ENCODE results near the gene ERICH4. TPM values are rescaled to one million over a fixed set of nuclear protein-coding genes. Genes with fewer than 3 reads are reported as not detected.

ERICH4 gene
- total RNA-seq, 2 experiments from 2014 or later: not detected

GRCh38 chr19:41425174-41426115 is 17.5 kb upstream of the ERICH4 start:
- CTCF ChIA-PET: interaction anchor here (4.0 kb wide), 1 partner anchor 14 kb away, joined by 15 read pairs; the partner anchor contains the start of gene DMAC2
- Mint-ChIP-seq H3K36me3 (ENCODE audit: low read depth) (peaks cover 8% of the 10 kb centered on the region), H3K27ac (peak overlapping the region; percentile 26), H3K9me3 (no peaks in the 10 kb centered on the region), H3K4me1 (ENCODE audit: low read depth) (peaks cover 24% of the 10 kb centered on the region), H3K4me3 (no peak overlapping the region), H3K27me3 (no peaks in the 10 kb centered on the region)
- TF ChIP-seq, protein P1, sequence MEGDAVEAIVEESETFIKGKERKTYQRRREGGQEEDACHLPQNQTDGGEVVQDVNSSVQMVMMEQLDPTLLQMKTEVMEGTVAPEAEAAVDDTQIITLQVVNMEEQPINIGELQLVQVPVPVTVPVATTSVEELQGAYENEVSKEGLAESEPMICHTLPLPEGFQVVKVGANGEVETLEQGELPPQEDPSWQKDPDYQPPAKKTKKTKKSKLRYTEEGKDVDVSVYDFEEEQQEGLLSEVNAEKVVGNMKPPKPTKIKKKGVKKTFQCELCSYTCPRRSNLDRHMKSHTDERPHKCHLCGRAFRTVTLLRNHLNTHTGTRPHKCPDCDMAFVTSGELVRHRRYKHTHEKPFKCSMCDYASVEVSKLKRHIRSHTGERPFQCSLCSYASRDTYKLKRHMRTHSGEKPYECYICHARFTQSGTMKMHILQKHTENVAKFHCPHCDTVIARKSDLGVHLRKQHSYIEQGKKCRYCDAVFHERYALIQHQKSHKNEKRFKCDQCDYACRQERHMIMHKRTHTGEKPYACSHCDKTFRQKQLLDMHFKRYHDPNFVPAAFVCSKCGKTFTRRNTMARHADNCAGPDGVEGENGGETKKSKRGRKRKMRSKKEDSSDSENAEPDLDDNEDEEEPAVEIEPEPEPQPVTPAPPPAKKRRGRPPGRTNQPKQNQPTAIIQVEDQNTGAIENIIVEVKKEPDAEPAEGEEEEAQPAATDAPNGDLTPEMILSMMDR (IDR thresholded peaks at IDR 0.05): no peak
- intact Hi-C loops (cut with micrococcal nuclease): no loop called here
- ATAC-seq: no peak
- no peak for DNase-seq
- POLR2A ChIA-PET: interaction anchor here (1.0 to 1.5 kb wide), 3 partner anchors 17 to 60 kb away, joined by 3 read pairs; no protein-coding TSS in a partner anchor

DNA sequence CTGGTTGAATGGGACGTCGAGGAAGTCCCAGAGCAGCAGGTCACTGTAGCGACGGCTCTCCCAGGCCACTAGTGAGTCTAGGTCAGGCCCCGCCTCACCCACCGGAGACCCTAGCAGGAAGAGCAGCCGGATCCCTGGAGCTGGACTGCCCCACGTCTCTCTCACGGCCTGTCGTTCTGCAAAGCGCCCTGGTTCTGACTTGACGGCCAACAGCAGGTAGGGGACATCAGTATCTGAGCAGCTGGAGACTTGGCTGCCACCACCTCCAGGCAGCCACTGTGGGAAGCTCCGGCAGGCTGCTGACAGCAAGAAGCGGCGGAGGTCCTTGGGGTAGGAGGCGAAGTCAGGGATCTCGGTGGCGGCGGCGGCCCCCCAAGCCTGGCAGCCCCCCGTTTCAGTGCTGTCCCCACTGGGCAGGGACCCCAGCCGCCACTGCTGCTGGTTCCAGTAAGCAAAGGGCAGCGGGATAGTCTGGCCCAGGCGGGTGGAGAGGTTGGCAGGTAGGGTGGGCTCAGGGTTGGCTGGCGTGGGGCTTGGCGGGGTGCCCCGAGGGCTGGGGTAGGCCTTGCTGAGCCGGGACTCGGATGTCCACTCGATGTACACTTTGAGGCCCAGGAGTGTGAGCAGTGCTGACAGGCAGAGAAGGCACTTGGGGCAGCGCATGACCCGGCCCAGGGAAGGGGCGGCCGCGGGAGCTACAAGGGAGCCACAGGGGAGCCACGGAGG is 16.7 kb upstream of the ERICH4 start:
- Mint-ChIP-seq H3K27me3 (no peaks in the 10 kb centered on the region), H3K27ac (no peak overlapping the region), H3K36me3 (ENCODE audit: low read depth) (peaks cover 4% of the 10 kb centered on the region), H3K4me1 (ENCODE audit: low read depth) (peaks cover 24% of the 10 kb centered on the region), H3K9me3 (no peaks in the 10 kb centered on the region), H3K4me3 (no peak overlapping the region)
- intact Hi-C loops (cut with micrococcal nuclease): no loop called here
- CTCF ChIA-PET: interaction anchor here (3.4 to 4.0 kb wide), 2 partner anchors 14 to 23 kb away, joined by 15 to 17 read pairs; partner anchors contain the start of gene DMAC2
- no peak for DNase-seq
- POLR2A ChIA-PET: interaction anchor here (1.1 to 1.5 kb wide), 2 partner anchors 13 to 61 kb away, joined by 3 to 5 read pairs; no protein-coding TSS in a partner anchor
- TF ChIP-seq, protein P1 (IDR thresholded peaks at IDR 0.05): no peak
- ATAC-seq: no peak

GRCh38 chr19:41426952-41427646 is 15.9 kb upstream of the ERICH4 start, which contains the start of gene B3GNT8:
B3GNT8 (minus strand) TSS chr19:41427374; CDS start chr19:41426778, 596 bp downstream.
- Mint-ChIP-seq H3K36me3 (ENCODE audit: low read depth) (peaks cover under 1% of the 10 kb centered on the region), H3K27ac (peak within 1 kb of the TSS; percentile 86), H3K27me3 (no peaks in the 10 kb centered on the region), H3K9me3 (no peaks in the 10 kb centered on the region), H3K4me1 (ENCODE audit: low read depth) (peaks cover 24% of the 10 kb centered on the region), H3K4me3 (peak within 1 kb of the TSS; percentile 71)
- CTCF ChIA-PET: interaction anchor here (1.7 to 4.0 kb wide), 3 partner anchors 13 to 143 kb away, joined by 4 to 17 read pairs (median 15); partner anchors contain the start of gene DMAC2
- POLR2A ChIA-PET: interaction anchor here (1.0 to 1.5 kb wide), 3 partner anchors 8 to 12 kb away, joined by 3 to 13 read pairs (median 5); no protein-coding TSS in a partner anchor
- intact Hi-C loops (cut with micrococcal nuclease): no loop called here
- DNase-seq (peak; percentile 73), ATAC-seq (peak; percentile 83)
- TF ChIP-seq, protein P1 (IDR thresholded peaks at IDR 0.05): no peak

DNA sequence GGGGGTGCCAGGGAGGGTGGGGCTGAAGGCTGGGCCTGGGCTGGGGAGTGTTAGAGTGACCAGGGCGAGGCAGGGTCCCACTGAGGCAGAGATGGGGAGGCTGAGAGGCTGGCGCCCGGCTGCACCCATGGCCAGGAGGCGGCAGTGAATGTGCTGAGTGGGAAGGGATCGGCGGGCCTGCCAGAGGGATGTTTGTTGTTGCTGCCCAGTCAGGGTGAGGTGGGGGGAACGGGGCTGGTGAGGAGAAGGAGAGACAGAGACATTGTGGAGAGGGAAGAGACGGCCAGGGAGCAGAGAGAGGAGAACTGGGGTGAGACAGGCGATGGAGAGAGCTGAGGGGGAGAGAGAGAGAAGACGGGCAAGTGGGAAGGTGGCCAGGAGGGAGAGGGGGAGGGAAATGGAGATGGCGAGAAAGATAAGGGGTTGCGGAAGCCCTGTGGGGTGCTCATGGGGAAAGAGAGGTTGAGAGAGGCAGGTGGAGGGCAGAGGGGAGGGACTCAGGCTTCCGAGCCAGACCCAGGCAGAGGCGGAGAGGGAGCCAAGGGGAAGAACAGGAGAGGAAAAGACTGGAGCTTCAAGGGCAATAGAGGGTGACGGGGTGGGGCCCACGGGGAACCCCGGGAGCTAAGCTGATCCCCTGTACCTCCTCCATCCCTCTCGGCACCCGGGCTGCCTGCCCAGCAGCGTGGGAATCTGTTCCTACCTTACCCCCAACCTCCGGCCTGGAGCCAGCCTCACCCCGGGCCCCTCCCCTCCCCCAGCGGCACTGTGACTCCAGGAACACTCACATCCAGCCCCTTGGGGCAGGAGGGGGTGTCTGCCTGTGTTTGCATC is 15.1 kb upstream of the ERICH4 start:
- ChIA-PET POLR2A (interaction anchor here (0.7 to 1.5 kb wide), 4 partner anchors 7 to 96 kb away, joined by 3 to 13 read pairs (median 3); no protein-coding TSS in a partner anchor), CTCF (interaction anchor here (0.6 to 4.0 kb wide), 5 partner anchors 12 to 142 kb away, joined by 3 to 17 read pairs (median 4); partner anchors contain the start of gene DMAC2)
- peak; percentile 50 for ATAC-seq
- Mint-ChIP-seq H3K9me3 (no peaks in the 10 kb centered on the region), H3K4me1 (ENCODE audit: low read depth) (peaks cover 24% of the 10 kb centered on the region), H3K27ac (peak overlapping the region; percentile 86), H3K4me3 (peak overlapping the region; percentile 71), H3K36me3 (ENCODE audit: low read depth) (peaks cover 8% of the 10 kb centered on the region), H3K27me3 (no peaks in the 10 kb centered on the region)
- DNase-seq: peak; percentile 52
- TF ChIP-seq, protein P1 (IDR thresholded peaks at IDR 0.05): no peak
- intact Hi-C loops (cut with micrococcal nuclease): no loop called here
